Astrocyte (in vitro differentiated cells and primary cell): Measurements from ENCODE around the gene HTRA2.

Source experiments
- EZH2 ChIP-seq: IDR thresholded peaks from 2 replicates; pipeline ENCODE4 v1.6.1; 2012; ENCODE audit warnings: mild to moderate bottlenecking, low read length, inconsistent platforms; ENCODE audit not compliant: insufficient read depth
- TF ChIP-seq, protein P1 (sequence below): IDR thresholded peaks from 2 replicates; pipeline ENCODE4 v1.5.1; 2011; ENCODE audit warnings: low read depth, mild to moderate bottlenecking, inconsistent platforms, low read length, moderate library complexity; ENCODE audit not compliant: insufficient read depth

DNA sequence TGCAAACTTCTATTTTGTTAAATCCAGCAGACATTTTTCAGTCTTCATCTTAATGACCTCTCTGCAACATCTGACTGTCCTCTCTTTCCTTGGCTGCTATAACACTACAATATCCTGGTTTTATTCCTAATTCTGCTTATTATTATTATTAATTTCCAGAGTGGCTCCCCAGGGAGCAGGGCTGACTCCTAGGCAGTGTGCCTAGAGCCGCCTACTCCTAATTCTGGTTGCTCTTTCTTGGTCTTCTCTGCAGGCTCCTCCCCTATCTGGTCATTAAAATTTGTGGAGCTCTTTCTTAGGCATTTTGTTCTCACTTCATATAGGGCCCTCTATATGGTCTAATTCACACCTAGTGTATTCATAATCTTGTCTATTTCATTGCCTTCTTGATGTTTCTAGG, 13.2 kb downstream of the HTRA2 start:
- TF ChIP-seq, protein P1, sequence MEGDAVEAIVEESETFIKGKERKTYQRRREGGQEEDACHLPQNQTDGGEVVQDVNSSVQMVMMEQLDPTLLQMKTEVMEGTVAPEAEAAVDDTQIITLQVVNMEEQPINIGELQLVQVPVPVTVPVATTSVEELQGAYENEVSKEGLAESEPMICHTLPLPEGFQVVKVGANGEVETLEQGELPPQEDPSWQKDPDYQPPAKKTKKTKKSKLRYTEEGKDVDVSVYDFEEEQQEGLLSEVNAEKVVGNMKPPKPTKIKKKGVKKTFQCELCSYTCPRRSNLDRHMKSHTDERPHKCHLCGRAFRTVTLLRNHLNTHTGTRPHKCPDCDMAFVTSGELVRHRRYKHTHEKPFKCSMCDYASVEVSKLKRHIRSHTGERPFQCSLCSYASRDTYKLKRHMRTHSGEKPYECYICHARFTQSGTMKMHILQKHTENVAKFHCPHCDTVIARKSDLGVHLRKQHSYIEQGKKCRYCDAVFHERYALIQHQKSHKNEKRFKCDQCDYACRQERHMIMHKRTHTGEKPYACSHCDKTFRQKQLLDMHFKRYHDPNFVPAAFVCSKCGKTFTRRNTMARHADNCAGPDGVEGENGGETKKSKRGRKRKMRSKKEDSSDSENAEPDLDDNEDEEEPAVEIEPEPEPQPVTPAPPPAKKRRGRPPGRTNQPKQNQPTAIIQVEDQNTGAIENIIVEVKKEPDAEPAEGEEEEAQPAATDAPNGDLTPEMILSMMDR: no peak
- no peak for TF ChIP-seq EZH2
